Nephron progenitor cell (in vitro differentiated cells): ENCODE results near the gene ADORA1.
A peak's percentile ranks its signal among the peaks of the same experiment; 100 is the strongest.

Experiments
- DNase-seq: peaks from one replicate; pipeline ENCODE4 v3.0.0; 2021
- H3K27ac Mint-ChIP-seq: 2 replicates; pipeline ENCODE4 v1.8.0; 2021; ENCODE audit warnings: mild to moderate bottlenecking, moderate library complexity, mixed read lengths
- H3K27me3 Mint-ChIP-seq: 2 replicates; pipeline ENCODE4 v1.8.0; 2021; ENCODE audit warnings: mild to moderate bottlenecking, low read depth, mixed read lengths; ENCODE audit not compliant: poor library complexity
- H3K36me3 Mint-ChIP-seq: 2 replicates; pipeline ENCODE4 v1.8.0; 2021; ENCODE audit warnings: low read depth, mixed read lengths
- H3K4me1 Mint-ChIP-seq: 2 replicates; pipeline ENCODE4 v1.8.0; 2021; ENCODE audit warnings: mixed read lengths
- H3K4me3 Mint-ChIP-seq: 2 replicates; pipeline ENCODE4 v1.8.0; 2021; ENCODE audit warnings: mild to moderate bottlenecking, moderate library complexity, mixed read lengths
- H3K9me3 Mint-ChIP-seq: 2 replicates; pipeline ENCODE4 v1.8.0; 2021; ENCODE audit warnings: mild to moderate bottlenecking, moderate library complexity, mixed read lengths
- TF ChIP-seq, protein P1 (sequence below): fragments of 200-600 bp; sonication (generic); IDR thresholded peaks from 2 replicates; pipeline ENCODE4 v1.5.0; 2021; ENCODE audit warnings: antibody characterized with exemption

The ADORA1 gene

DNA sequence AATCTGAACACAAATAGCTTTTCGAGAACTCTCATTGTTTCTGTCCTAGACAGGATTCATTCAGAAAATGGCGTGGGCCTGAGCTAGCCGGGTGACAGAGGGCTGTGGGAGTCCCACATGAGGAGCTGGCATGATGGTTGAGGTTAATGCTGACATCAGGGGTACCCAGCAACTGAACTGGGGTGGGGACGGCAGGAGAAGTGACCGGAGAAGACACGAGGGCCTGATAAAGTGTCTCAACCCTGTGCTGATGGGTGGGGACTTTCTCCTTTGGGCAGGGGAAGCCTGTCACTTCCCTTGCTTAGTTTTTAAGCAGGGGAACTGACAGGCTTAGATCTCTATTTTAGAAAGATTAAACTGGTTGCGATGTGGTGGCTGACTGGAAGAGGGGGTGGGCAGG, 87.3 kb downstream of the ADORA1 start:
- Mint-ChIP-seq H3K27ac (no peak overlapping the region), H3K36me3 (no peaks in the 10 kb centered on the region), H3K9me3 (no peaks in the 10 kb centered on the region), H3K4me3 (no peak overlapping the region), H3K27me3 (peaks cover 42% of the 10 kb centered on the region), H3K4me1 (peaks cover 17% of the 10 kb centered on the region)
- DNase-seq: no peak
- TF ChIP-seq, protein P1, sequence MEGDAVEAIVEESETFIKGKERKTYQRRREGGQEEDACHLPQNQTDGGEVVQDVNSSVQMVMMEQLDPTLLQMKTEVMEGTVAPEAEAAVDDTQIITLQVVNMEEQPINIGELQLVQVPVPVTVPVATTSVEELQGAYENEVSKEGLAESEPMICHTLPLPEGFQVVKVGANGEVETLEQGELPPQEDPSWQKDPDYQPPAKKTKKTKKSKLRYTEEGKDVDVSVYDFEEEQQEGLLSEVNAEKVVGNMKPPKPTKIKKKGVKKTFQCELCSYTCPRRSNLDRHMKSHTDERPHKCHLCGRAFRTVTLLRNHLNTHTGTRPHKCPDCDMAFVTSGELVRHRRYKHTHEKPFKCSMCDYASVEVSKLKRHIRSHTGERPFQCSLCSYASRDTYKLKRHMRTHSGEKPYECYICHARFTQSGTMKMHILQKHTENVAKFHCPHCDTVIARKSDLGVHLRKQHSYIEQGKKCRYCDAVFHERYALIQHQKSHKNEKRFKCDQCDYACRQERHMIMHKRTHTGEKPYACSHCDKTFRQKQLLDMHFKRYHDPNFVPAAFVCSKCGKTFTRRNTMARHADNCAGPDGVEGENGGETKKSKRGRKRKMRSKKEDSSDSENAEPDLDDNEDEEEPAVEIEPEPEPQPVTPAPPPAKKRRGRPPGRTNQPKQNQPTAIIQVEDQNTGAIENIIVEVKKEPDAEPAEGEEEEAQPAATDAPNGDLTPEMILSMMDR: no peak

DNA sequence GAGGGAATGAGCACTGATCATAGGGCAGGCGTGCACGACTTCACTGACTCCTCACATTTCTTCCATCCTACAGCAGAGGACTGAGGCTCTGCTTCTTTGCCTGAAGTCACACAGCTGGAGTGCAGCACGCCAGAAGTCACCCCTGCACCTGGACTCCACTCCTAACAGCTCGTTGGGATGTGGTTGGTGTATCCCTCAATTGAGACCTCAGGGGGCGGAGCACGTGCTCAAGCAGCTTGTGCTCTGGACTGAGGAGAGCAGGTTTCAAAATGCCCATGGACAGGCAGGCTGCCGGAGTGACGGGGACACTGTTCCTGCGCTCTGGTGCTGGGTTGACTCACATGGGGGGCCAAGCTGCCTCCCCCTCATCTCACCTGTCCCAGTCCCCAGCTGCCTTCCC, 88.0 kb downstream of the ADORA1 start:
- DNase-seq: no peak
- no peaks in the 10 kb centered on the region for H3K9me3 Mint-ChIP-seq
- TF ChIP-seq, protein P1: no peak
- peaks cover 17% of the 10 kb centered on the region for H3K4me1 Mint-ChIP-seq
- H3K27ac Mint-ChIP-seq: no peak overlapping the region
- no peaks in the 10 kb centered on the region for H3K36me3 Mint-ChIP-seq
- H3K4me3 Mint-ChIP-seq: no peak overlapping the region
- peaks cover 44% of the 10 kb centered on the region for H3K27me3 Mint-ChIP-seq

DNA sequence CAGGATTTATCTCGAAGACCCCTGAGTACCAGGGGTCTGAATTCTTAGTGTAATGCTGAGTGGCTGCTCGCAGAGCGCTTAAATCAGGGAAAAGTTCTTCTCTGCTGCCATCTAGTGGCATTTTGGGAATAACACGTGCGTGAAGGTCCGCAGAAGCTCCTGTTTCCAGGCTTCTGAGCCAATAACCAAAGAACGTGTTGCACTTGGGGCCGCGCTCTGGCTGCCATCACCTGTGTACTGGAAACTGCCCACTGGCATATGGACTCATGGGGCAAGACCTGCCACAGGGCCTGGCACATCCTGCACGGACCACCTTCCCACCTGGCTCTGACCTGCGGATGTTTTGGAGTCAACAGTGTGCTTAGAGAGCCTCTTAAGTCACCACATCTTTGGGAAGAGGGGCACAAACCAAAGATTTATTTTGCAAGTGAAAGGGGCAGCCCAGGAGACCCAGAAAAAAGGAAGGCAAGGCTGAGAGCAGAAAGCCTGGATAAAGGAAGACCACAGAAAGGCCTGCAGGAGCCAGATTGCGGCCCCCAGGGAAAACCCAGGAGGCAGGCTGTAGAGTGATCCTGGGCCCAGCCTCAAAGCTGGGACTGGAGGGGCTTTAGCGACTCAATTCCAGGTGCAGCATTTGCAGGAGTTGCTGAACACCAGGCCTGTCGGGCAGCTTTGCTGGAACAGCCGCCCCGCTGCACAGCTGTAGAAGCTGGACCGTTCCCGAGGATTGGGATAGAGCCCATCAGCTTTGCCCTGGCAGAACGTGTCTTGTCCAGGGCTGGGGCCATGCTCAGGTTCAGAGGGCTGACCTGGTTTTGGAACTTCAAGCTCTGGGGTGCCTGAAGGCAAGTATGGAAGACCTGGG, 89.0 kb downstream of the ADORA1 start:
- Mint-ChIP-seq H3K36me3 (no peaks in the 10 kb centered on the region), H3K27ac (no peak overlapping the region), H3K4me1 (peaks cover 17% of the 10 kb centered on the region), H3K27me3 (peaks cover 40% of the 10 kb centered on the region), H3K9me3 (no peaks in the 10 kb centered on the region), H3K4me3 (no peak overlapping the region)
- TF ChIP-seq, protein P1: peak; percentile 75
- peak; percentile 73 for DNase-seq
